Measurements from ENCODE around the gene GOLGA8T. TPM values are rescaled to one million over a fixed set of nuclear protein-coding genes. Genes with fewer than 3 reads are reported as not detected.
"Not testable (repeated sequence)": the region's sequence is repeated elsewhere in the genome, so short reads cannot be mapped to it uniquely, and the experiment has no call there.

The GOLGA8T gene
- total RNA-seq (under 1 TPM in 4 of 6 donors, not detected in 2; 0.19 to 0.95 (median 0.78) TPM), polyA plus RNA-seq (under 1 TPM; 0.21 to 0.53 TPM)

DNA sequence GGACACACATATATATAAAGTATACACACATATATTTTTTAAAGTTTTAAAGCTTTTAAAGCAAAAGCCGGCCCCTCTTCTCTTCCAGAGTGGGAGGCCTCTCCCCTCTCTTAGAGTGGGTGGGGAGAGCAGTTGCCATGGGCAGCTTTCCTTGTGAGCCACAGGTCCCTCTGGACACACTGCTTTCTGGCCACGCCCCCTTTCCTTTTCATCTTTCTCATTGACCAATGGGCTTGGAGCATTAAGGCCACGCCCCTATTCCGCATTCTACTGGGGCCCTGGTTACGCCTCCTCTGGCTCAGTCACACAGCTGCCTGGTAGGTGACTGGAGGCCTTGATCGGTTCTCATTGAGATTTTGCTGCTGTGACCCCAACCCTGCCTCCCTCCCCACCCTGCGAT lies at the start of gene GOLGA8T:
Gene GOLGA8T (plus strand): TSS at position 301 of the 400 bp plus-strand sequence. CDS start 98 bp downstream, at position 399.
- H3K36me3 ChIP-seq; FAIRE-seq; H3K4me1 ChIP-seq; ATAC-seq; H3K9me3 ChIP-seq; H3K4me3 ChIP-seq; H3K27me3 ChIP-seq; DNase-seq; intact Hi-C loops (cut with DNase I); H3K27ac ChIP-seq: not testable (repeated sequence)
- WGBS, 2 donors: no CpG with 5 or more reads among the region's 7 CpGs

GRCh38 chr15:30097827-30098226 lies 37.0 kb upstream of the GOLGA8T start:
- intact Hi-C loops (cut with DNase I); H3K9me3 ChIP-seq; H3K36me3 ChIP-seq; H3K27ac ChIP-seq; DNase-seq; H3K4me3 ChIP-seq; H3K27me3 ChIP-seq; FAIRE-seq; H3K4me1 ChIP-seq: not testable (repeated sequence)
- peak in 3 of 4 donors; percentile 77 to 84 (median 81) for ATAC-seq
- WGBS, 2 donors: no CpG with 5 or more reads among the region's 8 CpGs

GRCh38 chr15:30102890-30103289 lies 32.0 kb upstream of the GOLGA8T start:
- DNase-seq, FAIRE-seq: not testable (repeated sequence)
- no CpG with 5 or more reads among the region's 12 CpGs for WGBS, 2 donors

DNA sequence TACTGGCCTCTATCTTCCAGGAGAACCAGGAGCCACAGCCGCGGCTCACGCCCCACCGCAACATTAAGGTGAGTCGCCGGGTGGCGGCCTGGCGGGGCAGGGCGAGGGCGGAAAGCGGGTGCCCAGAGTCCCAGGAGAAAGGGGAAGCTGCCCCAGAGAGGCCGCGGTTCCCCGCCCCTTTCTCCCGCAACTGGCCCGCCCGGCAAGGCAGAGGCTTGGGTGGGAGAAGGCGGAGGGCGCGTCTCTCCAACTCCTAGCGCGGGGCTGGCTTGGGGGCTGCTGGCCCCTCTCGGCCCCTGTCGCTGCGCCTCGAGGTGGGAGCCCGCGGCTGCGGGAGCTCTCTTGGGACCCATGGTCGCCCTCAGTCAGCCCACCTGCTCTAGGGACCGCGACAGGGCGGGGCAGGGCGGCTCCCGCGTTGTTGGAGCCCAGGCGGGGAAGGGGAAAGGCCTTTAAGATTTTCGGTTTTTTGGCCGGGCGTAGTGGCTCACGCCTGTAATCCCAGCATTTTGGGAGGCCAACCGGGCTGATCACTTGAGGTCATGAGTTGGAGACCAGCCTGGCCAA lies 30.8 kb upstream of the GOLGA8T start:
- H3K4me1 ChIP-seq; FAIRE-seq; H3K9me3 ChIP-seq; DNase-seq; H3K27ac ChIP-seq; H3K36me3 ChIP-seq; intact Hi-C loops (cut with DNase I); H3K27me3 ChIP-seq: not testable (repeated sequence)
- WGBS, 2 donors: 2 to 12% methylated on average over 5 to 22 of the region's 42 CpGs
- ATAC-seq: peak; percentile 73 to 91 (median 85)
- H3K4me3 ChIP-seq: peak overlapping the region in 3 of 4 donors; percentile 26 to 43 (median 29)

More at GRCh38 chr15:30102890-30103289, 32.0 kb upstream of the GOLGA8T start:
- H3K4me3 ChIP-seq; H3K36me3 ChIP-seq; H3K27me3 ChIP-seq; H3K27ac ChIP-seq; intact Hi-C loops (cut with DNase I); H3K4me1 ChIP-seq; H3K9me3 ChIP-seq; ATAC-seq: not testable (repeated sequence)

DNA sequence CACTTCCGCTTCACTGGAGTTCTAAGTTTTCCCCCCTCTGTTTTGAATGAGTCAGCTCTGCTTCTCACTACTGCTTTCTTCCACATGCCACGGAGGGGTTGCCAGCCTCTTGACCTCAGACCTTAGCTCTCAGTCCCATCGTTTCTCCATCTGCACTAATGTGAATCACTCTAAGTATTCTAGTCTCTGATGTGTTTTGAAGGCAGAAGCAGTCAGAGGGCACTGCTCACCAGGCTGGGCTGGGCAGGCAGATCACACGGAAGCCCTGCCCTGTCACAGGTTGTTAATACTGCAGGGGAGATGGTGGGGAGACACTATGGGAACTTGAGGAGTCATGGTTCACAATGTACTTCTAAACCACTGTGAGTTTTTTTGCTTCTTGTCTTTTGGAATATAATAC lies 24.3 kb upstream of the GOLGA8T start:
- no CpG with 5 or more reads among the region's 4 CpGs for WGBS, 2 donors
- DNase-seq; FAIRE-seq; H3K4me3 ChIP-seq; ATAC-seq; H3K36me3 ChIP-seq; H3K4me1 ChIP-seq; H3K27me3 ChIP-seq; intact Hi-C loops (cut with DNase I); H3K9me3 ChIP-seq; H3K27ac ChIP-seq: not testable (repeated sequence)

- H3K4me1 ChIP-seq; intact Hi-C loops (cut with DNase I); H3K4me3 ChIP-seq; DNase-seq; H3K36me3 ChIP-seq; H3K9me3 ChIP-seq; H3K27ac ChIP-seq; H3K27me3 ChIP-seq: not testable (repeated sequence)
- peak in 2 of 4 donors; percentile 44 to 59 for ATAC-seq
- FAIRE-seq: peak; percentile 70
- WGBS, 2 donors: 0% methylated on average over 1 of the region's 2 CpGs
Measured at GRCh38 chr15:30130066-30130465, 4.8 kb upstream of the GOLGA8T start.

- H3K9me3 ChIP-seq; H3K36me3 ChIP-seq; H3K4me1 ChIP-seq; H3K27me3 ChIP-seq; intact Hi-C loops (cut with DNase I); FAIRE-seq; ATAC-seq; H3K4me3 ChIP-seq; H3K27ac ChIP-seq: not testable (repeated sequence)
- DNase-seq: peak in 4 of 6 donors; percentile 15 to 32 (median 22)
- 32 to 36% methylated on average over 2 to 3 of the region's 5 CpGs for WGBS, 2 donors
Measured at GRCh38 chr15:30143246-30143645, 8.4 kb downstream of the GOLGA8T start.

DNA sequence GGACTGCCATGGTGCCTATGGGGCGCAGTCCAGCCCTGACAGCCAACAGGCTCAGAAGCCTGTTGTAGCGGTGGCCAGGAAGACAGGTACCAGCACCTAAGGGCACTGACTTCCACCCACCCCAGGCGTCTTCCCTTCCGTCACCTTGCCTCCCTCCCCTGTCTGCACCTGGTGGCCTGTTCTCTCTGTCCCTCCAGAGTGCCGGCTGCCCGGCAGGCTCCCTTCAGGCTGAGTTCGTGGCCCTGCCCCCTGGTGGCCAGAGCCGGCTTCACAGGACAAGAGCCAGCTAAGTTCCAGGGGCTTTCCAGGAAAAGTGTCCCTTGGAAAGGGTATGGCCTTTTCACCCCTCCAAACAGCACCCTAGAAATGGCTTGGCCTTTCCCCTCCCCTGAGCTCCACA lies 15.0 kb downstream of the GOLGA8T start:
- H3K27ac ChIP-seq; H3K4me1 ChIP-seq; intact Hi-C loops (cut with DNase I); H3K4me3 ChIP-seq; H3K27me3 ChIP-seq; FAIRE-seq; DNase-seq; H3K9me3 ChIP-seq; H3K36me3 ChIP-seq: not testable (repeated sequence)
- peak in 3 of 4 donors; percentile 50 to 82 (median 70) for ATAC-seq
- no CpG with 5 or more reads among the region's 8 CpGs for WGBS, 2 donors

GRCh38 chr15:30162479-30163357 lies 27.9 kb downstream of the GOLGA8T start:
- FAIRE-seq, ATAC-seq: not testable (repeated sequence)

DNA sequence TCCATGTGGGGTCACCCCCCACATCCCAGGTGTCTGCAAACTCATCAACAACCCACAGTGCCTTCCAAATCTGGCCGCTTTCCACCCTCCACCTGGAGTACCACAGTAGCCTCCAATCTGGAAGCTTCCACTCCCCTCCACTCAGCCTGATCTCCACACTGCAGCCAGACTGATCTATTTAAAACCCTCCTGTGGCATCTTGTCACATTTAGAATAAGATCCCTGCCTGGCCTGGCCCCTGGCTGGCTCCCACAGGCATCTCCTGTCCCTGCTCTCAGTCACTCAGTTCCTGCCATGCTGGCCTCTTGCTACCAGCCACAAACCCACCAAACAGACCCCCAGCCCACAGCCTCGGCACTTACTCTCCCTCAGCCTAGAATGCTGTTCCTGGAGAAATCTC lies 28.9 kb downstream of the GOLGA8T start:
- H3K27ac ChIP-seq; H3K4me1 ChIP-seq; H3K9me3 ChIP-seq; intact Hi-C loops (cut with DNase I); FAIRE-seq; ATAC-seq; H3K27me3 ChIP-seq; H3K36me3 ChIP-seq; H3K4me3 ChIP-seq; DNase-seq: not testable (repeated sequence)
- WGBS, 2 donors: 77 to 82% methylated on average over 1 of the region's 2 CpGs

More at GRCh38 chr15:30162479-30163357, 27.9 kb downstream of the GOLGA8T start:
- H3K36me3 ChIP-seq; H3K4me1 ChIP-seq; H3K27me3 ChIP-seq; H3K9me3 ChIP-seq; DNase-seq; intact Hi-C loops (cut with DNase I); H3K27ac ChIP-seq; H3K4me3 ChIP-seq: not testable (repeated sequence)
- 65 to 70% methylated on average over 4 of the region's 4 CpGs for WGBS, 2 donors

DNA sequence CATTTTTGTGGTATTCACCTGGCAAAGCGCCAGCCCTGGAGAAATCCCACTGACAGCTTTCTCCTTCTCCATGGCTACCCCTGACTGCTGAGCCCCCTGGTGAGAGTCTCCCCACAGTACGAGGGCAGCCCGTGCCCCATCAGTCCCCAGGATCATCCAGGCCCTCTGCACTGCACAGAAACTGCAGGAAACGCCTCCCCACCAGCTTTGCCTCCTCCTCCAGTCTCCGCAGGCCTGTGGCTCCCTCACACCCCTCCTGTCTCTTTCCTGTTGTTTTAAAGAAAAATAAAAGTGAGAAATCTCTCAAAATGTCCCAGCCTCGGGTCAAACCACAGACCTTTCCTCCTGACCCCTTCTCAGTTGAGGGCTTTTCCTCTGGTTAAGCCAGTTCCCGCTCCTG lies 29.4 kb downstream of the GOLGA8T start:
- H3K36me3 ChIP-seq; DNase-seq; H3K27me3 ChIP-seq; H3K27ac ChIP-seq; intact Hi-C loops (cut with DNase I); FAIRE-seq; H3K4me1 ChIP-seq; H3K9me3 ChIP-seq; H3K4me3 ChIP-seq; ATAC-seq: not testable (repeated sequence)
- WGBS, 2 donors: 83 to 85% methylated on average over 1 of the region's 7 CpGs

DNA sequence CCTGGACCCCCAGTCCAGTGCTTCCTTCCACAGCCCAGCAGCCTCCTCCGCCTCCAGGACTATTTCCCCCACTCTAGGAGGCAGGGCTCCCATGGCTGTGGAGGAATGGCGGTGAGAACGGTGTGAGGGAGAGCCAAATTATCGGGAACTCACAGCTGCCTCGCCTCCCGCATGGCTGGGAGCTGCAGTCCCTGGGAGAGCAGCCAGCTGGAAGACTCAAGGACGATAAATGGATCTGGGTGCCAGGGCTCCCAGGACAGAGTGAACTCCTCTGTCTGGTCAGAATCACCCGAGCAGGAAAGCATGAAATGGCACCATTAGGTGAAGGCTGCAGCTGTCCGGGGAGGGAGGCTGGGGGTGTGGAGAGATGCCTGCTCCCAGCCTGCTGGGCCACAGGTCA lies 32.6 kb downstream of the GOLGA8T start:
- H3K4me3 ChIP-seq; intact Hi-C loops (cut with DNase I); H3K9me3 ChIP-seq; H3K27me3 ChIP-seq; DNase-seq; FAIRE-seq; H3K27ac ChIP-seq; H3K4me1 ChIP-seq; H3K36me3 ChIP-seq: not testable (repeated sequence)
- ATAC-seq: peak; percentile 90 to 91 (median 91)
- WGBS, 2 donors: no CpG with 5 or more reads among the region's 9 CpGs
